HepG2 (cell line): ENCODE data around the gene IRX5. TPM values are rescaled to one million over a fixed set of nuclear protein-coding genes. Genes with fewer than 3 reads are reported as not detected.

ENCODE experiments used
- ATAC-seq: fragments of 200-7000 bp; cut with Tn5 transposase; 3 replicates; pipeline ENCODE4 v1.9.1; 2020; ENCODE audit warnings: mild to moderate bottlenecking, moderate library complexity
- BruUV-seq: library from RNA; stranded (reverse); fragments of 400-500 nt; replicated peaks from 2 replicates; lab custom pipeline; 2021; lab: Mats Ljungman, UMichigan
- CTCF ChIA-PET: fragments of 300-600 bp; formaldehyde crosslinking; extraction: SDS; loops from one replicate; lab custom pipeline; 2021; ENCODE audit warnings: low total read pairs, inconsistent platforms, low intra/inter-chr PET ratio; lab: Yijun Ruan, JAX
- POLR2A ChIA-PET: fragments of 350-600 bp; sonication (Branson Sonifier 250); formaldehyde crosslinking; loops from one replicate; lab custom pipeline; 2020; ENCODE audit warnings: antibody characterized with exemption, inconsistent platforms; lab: Yijun Ruan, JAX
- DNase-seq: peaks from one replicate; pipeline ENCODE4 v3.0.0-alpha.2; 2015; ENCODE audit warnings: low spot score
- FAIRE-seq: peaks from 3 replicates; lab custom pipeline; 2011; peaks lifted over from hg19 to GRCh38; lab: Jason Lieb, UNC
- H2AFZ ChIP-seq: one replicate; pipeline ENCODE4 v1.6.1; 2011; ENCODE audit warnings: low read length, inconsistent platforms
- H3K27ac ChIP-seq: fragments of 300-600 bp; 3 replicates; pipeline ENCODE4 v1.8.0; 2011; ENCODE audit warnings: mixed run types, mild to moderate bottlenecking, mixed read lengths, low read length, inconsistent platforms; ENCODE audit not compliant: insufficient read depth; ENCODE audit errors: extremely low read length
- H3K27me3 ChIP-seq, 2 experiments: fragments of 200-600 bp in 1 of 2; 2 replicates in 1 of 2; 3 replicates in 1 of 2; pipeline versions ENCODE4 v1.6.0 to v1.8.0; 2011; ENCODE audit warnings: low read length in 2 of 2, mild to moderate bottlenecking in 2 of 2, moderate library complexity in 2 of 2, inconsistent platforms in 1 of 2; ENCODE audit not compliant: insufficient read depth in 2 of 2, control insufficient read depth in 1 of 2
- H3K36me3 ChIP-seq, 2 experiments: fragments of 200-600 bp in 1 of 2; replicated peaks in 1 of 2; 2 replicates in 1 of 2; 3 replicates in 1 of 2; pipeline versions ENCODE4 v1.5.1 to v1.8.0; 2011; ENCODE audit warnings: low read length in 2 of 2, inconsistent platforms in 1 of 2; ENCODE audit not compliant: insufficient read depth in 2 of 2, control insufficient read depth in 1 of 2
- H3K4me1 ChIP-seq: 2 replicates; pipeline ENCODE4 v1.5.1; 2012; ENCODE audit warnings: low read length, inconsistent platforms; ENCODE audit not compliant: insufficient read depth
- H3K4me2 ChIP-seq: 2 replicates; pipeline ENCODE4 v1.6.0; 2011; ENCODE audit warnings: low read depth, low read length, inconsistent platforms
- H3K4me3 ChIP-seq, 3 experiments: fragments of 200-600 bp in 1 of 3; sonication (generic), shearing (Covaris generic) in 1 of 3; replicated peaks in 1 of 3; 2 replicates each; pipeline ENCODE4 v1.5.1; 2011 to 2016; ENCODE audit warnings: low read length in 3 of 3, inconsistent platforms in 2 of 3, low read depth in 2 of 3, mild to moderate bottlenecking in 2 of 3, control low read depth in 1 of 3, mixed read lengths in 1 of 3; ENCODE audit not compliant: insufficient read depth in 1 of 3
- H3K79me2 ChIP-seq: one replicate; pipeline ENCODE4 v1.6.1; 2011; ENCODE audit warnings: low read length, inconsistent platforms; ENCODE audit not compliant: insufficient read depth
- H3K9ac ChIP-seq: 2 replicates; pipeline ENCODE4 v1.6.0; 2011; ENCODE audit warnings: mild to moderate bottlenecking, low read depth, low read length, inconsistent platforms; ENCODE audit not compliant: insufficient read depth
- H3K9me3 ChIP-seq: 2 replicates; pipeline ENCODE4 v1.5.1; 2012; ENCODE audit warnings: mild to moderate bottlenecking, low read length
- H4K20me1 ChIP-seq: 2 replicates; pipeline ENCODE4 v1.6.0; 2011; ENCODE audit warnings: inconsistent platforms, mild to moderate bottlenecking, low read length, moderate library complexity; ENCODE audit not compliant: insufficient read depth
- PRMT3 ChIP-seq: sonication (generic); formaldehyde crosslinking; IDR thresholded peaks from 2 replicates; pipeline ENCODE4 v1.8.1; 2022; ENCODE audit warnings: low read depth, mild to moderate bottlenecking, moderate library complexity, missing genetic modification reagents, borderline replicate concordance
- PRPF4 ChIP-seq: fragments of 200-400 bp; formaldehyde crosslinking; IDR thresholded peaks from 2 replicates; pipeline ENCODE4 v1.6.1; 2016; ENCODE audit warnings: low read length, low read depth; ENCODE audit not compliant: poor library complexity, severe bottlenecking
- RBM22 ChIP-seq: fragments of 200-400 bp; formaldehyde crosslinking; optimal IDR thresholded peaks from 2 replicates; pipeline ENCODE3; 2017; ENCODE audit warnings: mild to moderate bottlenecking, low read length, moderate library complexity
- WGBS: methylation state at CpG from one replicate; pipeline ENCODE4 v1.1.6; 2017; ENCODE audit warnings: low lambda C conversion rate; 5-methylcytosine and 5-hydroxymethylcytosine counted together
- in situ Hi-C: cut with HindIII; loops from 2 replicates; pipeline ENCODE4 v1.10.0; 2017; ENCODE audit warnings: low pct_unique_long_range_greater_than_20kb; ENCODE audit not compliant: extremely low pct_ligation_motif_present
- intact Hi-C: fragments of 100-400 bp; cut with micrococcal nuclease; formaldehyde crosslinking; loops from one replicate; pipeline ENCODE4 v1.10.0; 2022; ENCODE audit not compliant: unreplicated experiment
- polyA plus RNA-seq, 8 experiments: library from polyadenylated mRNA; depleted of rRNA in 3 of 8; stranded (reverse) in 7 of 8; unstranded in 1 of 8; fragments of >200 nt; fragmentation: Illumina TruSeq in 4 of 8; extraction: Trizol in 4 of 8; gene quantifications; 2 replicates each; pipeline versions ENCODE4 v1.2.1 to v1.2.3, GENCODE V29; 2011 to 2016; ENCODE audit warnings: low read depth in 4 of 8, missing spikeins in 1 of 8, mixed read lengths in 1 of 8; ENCODE audit not compliant: insufficient read depth in 1 of 8
- total RNA-seq, 5 experiments: library from RNA; depleted of rRNA; stranded (reverse); fragments of >200 nt; fragmentation: Illumina TruSeq; extraction: Trizol; gene quantifications; 2 replicates each; pipeline ENCODE4 v1.2.3, GENCODE V29; 2016; ENCODE audit warnings: low read depth in 1 of 5
- TF ChIP-seq, protein P1 (sequence below): sonication (generic); formaldehyde crosslinking; IDR thresholded peaks from 2 replicates; pipeline ENCODE4 v1.4.0; 2020; ENCODE audit warnings: missing genetic modification reagents, borderline replicate concordance
- TF ChIP-seq, protein P2 (sequence below): sonication (generic); formaldehyde crosslinking; IDR thresholded peaks from 2 replicates; pipeline ENCODE4 v1.4.0; 2020; ENCODE audit warnings: missing genetic modification reagents; ENCODE audit errors: not compliant biosample characterization
- TF ChIP-seq, protein P3 (sequence below): sonication (generic); formaldehyde crosslinking; IDR thresholded peaks from 2 replicates; pipeline ENCODE4 v1.5.0; 2020; ENCODE audit warnings: missing genetic modification reagents

The IRX5 gene
- total and polyA plus RNA-seq, 2 of the 13 experiments (the other 11 are each of a cell fraction or from before 2014, with no cell fraction given): not detected

- TF ChIP-seq, protein P1, sequence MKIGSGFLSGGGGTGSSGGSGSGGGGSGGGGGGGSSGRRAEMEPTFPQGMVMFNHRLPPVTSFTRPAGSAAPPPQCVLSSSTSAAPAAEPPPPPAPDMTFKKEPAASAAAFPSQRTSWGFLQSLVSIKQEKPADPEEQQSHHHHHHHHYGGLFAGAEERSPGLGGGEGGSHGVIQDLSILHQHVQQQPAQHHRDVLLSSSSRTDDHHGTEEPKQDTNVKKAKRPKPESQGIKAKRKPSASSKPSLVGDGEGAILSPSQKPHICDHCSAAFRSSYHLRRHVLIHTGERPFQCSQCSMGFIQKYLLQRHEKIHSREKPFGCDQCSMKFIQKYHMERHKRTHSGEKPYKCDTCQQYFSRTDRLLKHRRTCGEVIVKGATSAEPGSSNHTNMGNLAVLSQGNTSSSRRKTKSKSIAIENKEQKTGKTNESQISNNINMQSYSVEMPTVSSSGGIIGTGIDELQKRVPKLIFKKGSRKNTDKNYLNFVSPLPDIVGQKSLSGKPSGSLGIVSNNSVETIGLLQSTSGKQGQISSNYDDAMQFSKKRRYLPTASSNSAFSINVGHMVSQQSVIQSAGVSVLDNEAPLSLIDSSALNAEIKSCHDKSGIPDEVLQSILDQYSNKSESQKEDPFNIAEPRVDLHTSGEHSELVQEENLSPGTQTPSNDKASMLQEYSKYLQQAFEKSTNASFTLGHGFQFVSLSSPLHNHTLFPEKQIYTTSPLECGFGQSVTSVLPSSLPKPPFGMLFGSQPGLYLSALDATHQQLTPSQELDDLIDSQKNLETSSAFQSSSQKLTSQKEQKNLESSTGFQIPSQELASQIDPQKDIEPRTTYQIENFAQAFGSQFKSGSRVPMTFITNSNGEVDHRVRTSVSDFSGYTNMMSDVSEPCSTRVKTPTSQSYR: no peak
- TF ChIP-seq, protein P2, sequence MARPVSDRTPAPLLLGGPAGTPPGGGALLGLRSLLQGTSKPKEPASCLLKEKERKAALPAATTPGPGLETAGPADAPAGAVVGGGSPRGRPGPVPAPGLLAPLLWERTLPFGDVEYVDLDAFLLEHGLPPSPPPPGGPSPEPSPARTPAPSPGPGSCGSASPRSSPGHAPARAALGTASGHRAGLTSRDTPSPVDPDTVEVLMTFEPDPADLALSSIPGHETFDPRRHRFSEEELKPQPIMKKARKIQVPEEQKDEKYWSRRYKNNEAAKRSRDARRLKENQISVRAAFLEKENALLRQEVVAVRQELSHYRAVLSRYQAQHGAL (CRISPR knock-in tag): no peak
- TF ChIP-seq, protein P3, sequence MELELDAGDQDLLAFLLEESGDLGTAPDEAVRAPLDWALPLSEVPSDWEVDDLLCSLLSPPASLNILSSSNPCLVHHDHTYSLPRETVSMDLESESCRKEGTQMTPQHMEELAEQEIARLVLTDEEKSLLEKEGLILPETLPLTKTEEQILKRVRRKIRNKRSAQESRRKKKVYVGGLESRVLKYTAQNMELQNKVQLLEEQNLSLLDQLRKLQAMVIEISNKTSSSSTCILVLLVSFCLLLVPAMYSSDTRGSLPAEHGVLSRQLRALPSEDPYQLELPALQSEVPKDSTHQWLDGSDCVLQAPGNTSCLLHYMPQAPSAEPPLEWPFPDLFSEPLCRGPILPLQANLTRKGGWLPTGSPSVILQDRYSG (CRISPR knock-in tag): no peak
These were observed 37.3 kb downstream of the IRX5 start (continued) for GRCh38 chr16:54968011-54968410.

- BruUV-seq: no TSS peak
- TF ChIP-seq PRMT3 (no peak), RBM22 (no peak), PRPF4 (no peak)
- Histone ChIP-seq H4K20me1 (no peaks in the 10 kb centered on the region), H3K4me2 (no peak overlapping the region), H3K27me3 (no peaks in the 10 kb centered on the region; a peak in 2 of 5 replicates), H3K4me1 (no peaks in the 10 kb centered on the region), H3K9me3 (no peaks in the 10 kb centered on the region), H3K4me3 (no peak overlapping the region), H3K79me2 (no peaks in the 10 kb centered on the region), H3K9ac (no peak overlapping the region), H3K36me3 (no peaks in the 10 kb centered on the region), H2AFZ (no peak overlapping the region), H3K27ac (no peak overlapping the region)
- ChIA-PET POLR2A (no interaction called here), CTCF (no interaction called here)
- ATAC-seq: no peak
- intact Hi-C loops: no loop called here
- no peak for DNase-seq
- 46% methylated on average over 6 of the region's 6 CpGs for whole genome bisulfite sequencing
- no peak for FAIRE-seq
- in situ Hi-C loops: no loop called here
These were observed 38.1 kb downstream of the IRX5 start for GRCh38 chr16:54968784-54969183.
